ENCODE measurements around the gene NFIA. TPM values are rescaled to one million over a fixed set of nuclear protein-coding genes. Genes with fewer than 3 reads are reported as not detected.

NFIA gene
- total and polyA plus RNA-seq, 9 of the 15 experiments (the other 6 are each of a cell fraction or from before 2014, with no cell fraction given) = 5.3 to 24.9 (median 9.8) TPM

- TF ChIP-seq PKNOX1 (IDR thresholded peaks at IDR 0.05) = no peak
These were observed 373.0 kb downstream of the NFIA start (continued) for GRCh38 chr1:61455400-61455799.

- Histone ChIP-seq H3K4me3 (no peak overlapping the region), H3K9me1 (ENCODE audit: control insufficient read depth, insufficient read depth, low read length) (no peaks in the 10 kb centered on the region), H3K36me3 (ENCODE audit: control insufficient read depth, insufficient read depth, low read length) (peaks cover 27% of the 10 kb centered on the region; the same call in 2 of the 3 replicates), H4K20me1 (replicated peaks; ENCODE audit: control insufficient read depth, insufficient read depth, low read length) (no peaks in the 10 kb centered on the region), H3K27me3 (ENCODE audit: control insufficient read depth in 2 of 2, insufficient read depth in 2 of 2, low read length in 2 of 2) (no peaks in the 10 kb centered on the region), H3K9ac (ENCODE audit: insufficient read depth in 1 of 2, low read depth in 2 of 2, low read length in 2 of 2) (no peak overlapping the region), H3K27ac (ENCODE audit: extremely low read depth, low read depth, low read length) (no peak overlapping the region), H2AFZ (ENCODE audit: low read depth, low read length) (no peak overlapping the region), H3K9me3 (replicated peaks; ENCODE audit: control insufficient read depth, insufficient read depth, low read depth, low read length) (no peaks in the 10 kb centered on the region), H3K4me1 (replicated peaks in 1 of 2; ENCODE audit: control insufficient read depth in 2 of 2, insufficient read depth in 2 of 2, low read length in 2 of 2) (peaks cover 0 to 5% of the 10 kb centered on the region in 2 experiments; a peak in 3 of 5 replicates), H3K4me2 (ENCODE audit: insufficient read depth, low read length) (no peak overlapping the region), H3K79me2 (ENCODE audit: control insufficient read depth, insufficient read depth, low read length) (no peaks in the 10 kb centered on the region)
- intact Hi-C loops (cut with micrococcal nuclease) = loop anchor here (5.0 to 10.0 kb wide), 2 partner anchors 127 to 395 kb away; no protein-coding TSS in a partner anchor
- 73% methylated on average over 5 of the region's 5 CpGs for WGBS (ENCODE audit: insufficient coverage, low coverage, missing lambda C conversion rate)
- FAIRE-seq = no peak
- in situ Hi-C loops (cut with MboI) = loop anchor here (25.0 kb wide), 1 partner anchor 1470 kb away; no protein-coding TSS in a partner anchor
- POLR2A ChIA-PET = interaction anchor here (0.8 kb wide), 1 partner anchor 12 kb away, joined by 3 read pairs; no protein-coding TSS in a partner anchor
- no peak for DNase-seq (ENCODE audit: extremely low read depth in 1 of 4, low spot score in 3 of 4)
- CTCF ChIA-PET (ENCODE audit: low intra/inter-chr PET ratio) = no interaction called here
- TF ChIP-seq TCF3 (CRISPR knock-in tag; IDR thresholded peaks at IDR 0.05) (no peak), NR2F6 (CRISPR knock-in tag; IDR thresholded peaks at IDR 0.05) (no peak), HES1 (IDR thresholded peaks at IDR 0.05; ENCODE audit: low read depth) (no peak), FOXP1 (CRISPR knock-in tag; IDR thresholded peaks at IDR 0.05) (no peak), ZFP36 (IDR thresholded peaks at IDR 0.05; ENCODE audit: low read depth, low read length, partially characterized antibody) (no peak)
- ATAC-seq = no peak
- BruUV-seq (replicated peaks) = no TSS peak
These were observed 375.2 kb downstream of the NFIA start for GRCh38 chr1:61457526-61458040.
